AG20443 (cell line): ENCODE results near the gene ALOX5AP.

Experiments
- DNase-seq: peaks from one replicate; pipeline ENCODE4 v3.0.0; 2012; ENCODE audit warnings: low spot score, mixed read lengths

The ALOX5AP gene

GRCh38 chr13:30714629-30715371, 20.5 kb upstream of the ALOX5AP start:
- no peak for DNase-seq

GRCh38 chr13:30715372-30715756, 20.0 kb upstream of the ALOX5AP start:
- DNase-seq = no peak

- DNase-seq = peak; percentile 41
Observed at GRCh38 chr13:30715837-30716236, 19.5 kb upstream of the ALOX5AP start.

GRCh38 chr13:30718661-30719524, 16.4 kb upstream of the ALOX5AP start:
- DNase-seq = peak; percentile 89

GRCh38 chr13:30719525-30719914, 15.8 kb upstream of the ALOX5AP start:
- no peak for DNase-seq

- peak; percentile 35 for DNase-seq
Observed at GRCh38 chr13:30720172-30720869, 15.0 kb upstream of the ALOX5AP start.

- no peak for DNase-seq
Observed at GRCh38 chr13:30721936-30722335, 13.4 kb upstream of the ALOX5AP start.

GRCh38 chr13:30722361-30722760, 13.0 kb upstream of the ALOX5AP start:
- DNase-seq = no peak

- DNase-seq = no peak
Observed at GRCh38 chr13:30724778-30725177, 10.6 kb upstream of the ALOX5AP start.

- DNase-seq = no peak
Observed at GRCh38 chr13:30725326-30726085, 9.8 kb upstream of the ALOX5AP start.

GRCh38 chr13:30726192-30726591, 9.2 kb upstream of the ALOX5AP start:
- DNase-seq = no peak

GRCh38 chr13:30727491-30728355, 7.6 kb upstream of the ALOX5AP start:
- no peak for DNase-seq

- no peak for DNase-seq
Observed at GRCh38 chr13:30729801-30730200, 5.5 kb upstream of the ALOX5AP start.

GRCh38 chr13:30730526-30730925, 4.8 kb upstream of the ALOX5AP start:
- no peak for DNase-seq

- no peak for DNase-seq
Observed at GRCh38 chr13:30731361-30732045, 3.8 kb upstream of the ALOX5AP start.

GRCh38 chr13:30732046-30732390, 3.3 kb upstream of the ALOX5AP start:
- no peak for DNase-seq

- DNase-seq = no peak
Observed at GRCh38 chr13:30734439-30734838, 904 bp upstream of the ALOX5AP start.

- DNase-seq = no peak
Observed at GRCh38 chr13:30735872-30736175, 481 bp downstream of the ALOX5AP start.

GRCh38 chr13:30736461-30737320, 1.3 kb downstream of the ALOX5AP start:
- no peak for DNase-seq
